K562 (cell line): Measurements from ENCODE around the gene PHKG2. TPM values are rescaled to one million over a fixed set of nuclear protein-coding genes. Genes with fewer than 3 reads are reported as not detected.

Source experiments
- ATAC-seq: fragments of 200-7000 bp; cut with Tn5 transposase; 3 replicates; pipeline ENCODE4 v1.9.1; 2020; ENCODE audit warnings: moderate library complexity
- BruUV-seq: library from RNA; stranded (reverse); fragments of 400-500 nt; replicated peaks from 2 replicates; lab custom pipeline; 2021; lab: Mats Ljungman, UMichigan
- CTCF ChIA-PET: fragments of 300-600 bp; formaldehyde crosslinking; extraction: SDS; loops from one replicate; lab custom pipeline; 2021; ENCODE audit warnings: low intra/inter-chr PET ratio; lab: Yijun Ruan, JAX
- POLR2A ChIA-PET: fragments of 300-600, 350-650 bp; sonication (Branson Sonifier 250); formaldehyde crosslinking; extraction: SDS; loops from one replicate; lab custom pipeline; 2021; ENCODE audit warnings: antibody characterized with exemption, inconsistent platforms; lab: Yijun Ruan, JAX
- DNase-seq, 4 experiments: peaks; one replicate each; pipeline versions ENCODE4 v3.0.0 to v3.0.0-alpha.2; 2011 to 2018; ENCODE audit warnings: low spot score in 3 of 4, mixed read lengths in 3 of 4; ENCODE audit errors: extremely low read depth in 1 of 4
- FAIRE-seq: peaks from 2 replicates; lab custom pipeline; 2011; peaks lifted over from hg19 to GRCh38; lab: Jason Lieb, UNC
- H2AFZ ChIP-seq: 2 replicates; pipeline ENCODE4 v1.6.0; 2011; ENCODE audit warnings: low read depth, low read length, control low read depth, inconsistent platforms
- H3K27ac ChIP-seq: fragments of 200-600 bp; 3 replicates; pipeline ENCODE4 v1.8.0; 2011; ENCODE audit warnings: low read depth, mild to moderate bottlenecking, control low read depth, inconsistent platforms, low read length, moderate library complexity, mixed read lengths; ENCODE audit errors: extremely low read depth
- H3K27me3 ChIP-seq, 2 experiments: fragments of 300-600 bp in 1 of 2; 2 replicates in 1 of 2; 3 replicates in 1 of 2; pipeline versions ENCODE4 v1.6.0 to v1.8.0; 2011; ENCODE audit warnings: inconsistent platforms in 2 of 2, low read length in 2 of 2, mild to moderate bottlenecking in 1 of 2, mixed read lengths in 1 of 2, moderate library complexity in 1 of 2; ENCODE audit not compliant: control insufficient read depth in 2 of 2, insufficient read depth in 2 of 2
- H3K36me3 ChIP-seq: fragments of 300-600 bp; 3 replicates; pipeline ENCODE4 v1.8.0; 2011; ENCODE audit warnings: mild to moderate bottlenecking, low read length, inconsistent platforms; ENCODE audit not compliant: control insufficient read depth, insufficient read depth
- H3K4me1 ChIP-seq, 2 experiments: fragments of 200-600 bp in 1 of 2; replicated peaks in 1 of 2; 2 replicates in 1 of 2; 3 replicates in 1 of 2; pipeline versions ENCODE4 v1.5.1 to v1.8.0; 2011; ENCODE audit warnings: inconsistent platforms in 2 of 2, low read length in 2 of 2, mild to moderate bottlenecking in 1 of 2, mixed read lengths in 1 of 2, moderate library complexity in 1 of 2; ENCODE audit not compliant: control insufficient read depth in 2 of 2, insufficient read depth in 2 of 2
- H3K4me2 ChIP-seq: 2 replicates; pipeline ENCODE4 v1.6.1; 2011; ENCODE audit warnings: low read length, control low read depth, inconsistent platforms, mixed read lengths; ENCODE audit not compliant: insufficient read depth
- H3K4me3 ChIP-seq: fragments of 200-600 bp; sonication (generic), shearing (Covaris generic); 2 replicates; pipeline ENCODE4 v1.5.1; 2016; ENCODE audit warnings: control low read depth, inconsistent platforms
- H3K79me2 ChIP-seq: fragments of 200-600 bp; 3 replicates; pipeline ENCODE4 v1.8.0; 2011; ENCODE audit warnings: low read length, inconsistent platforms; ENCODE audit not compliant: control insufficient read depth, insufficient read depth
- H3K9ac ChIP-seq, 2 experiments: 2 replicates each; pipeline versions ENCODE4 v1.6.0 to v1.6.1; 2011; ENCODE audit warnings: low read depth in 2 of 2, low read length in 2 of 2, control low read depth in 1 of 2, inconsistent platforms in 1 of 2, mild to moderate bottlenecking in 1 of 2, mixed read lengths in 1 of 2; ENCODE audit not compliant: insufficient read depth in 1 of 2
- H3K9me1 ChIP-seq: one replicate; pipeline ENCODE4 v1.6.0; 2011; ENCODE audit warnings: inconsistent platforms, mild to moderate bottlenecking, low read length, moderate library complexity; ENCODE audit not compliant: control insufficient read depth, insufficient read depth
- H3K9me3 ChIP-seq: replicated peaks from 2 replicates; pipeline ENCODE4 v1.5.1; 2011; ENCODE audit warnings: low read depth, low read length, inconsistent platforms; ENCODE audit not compliant: control insufficient read depth, insufficient read depth
- H4K20me1 ChIP-seq: replicated peaks from 2 replicates; pipeline ENCODE4 v1.6.1; 2011; ENCODE audit warnings: low read length, inconsistent platforms, mixed read lengths; ENCODE audit not compliant: control insufficient read depth, insufficient read depth
- CHD2 ChIP-seq: IDR thresholded peaks from 2 replicates; pipeline ENCODE4 v1.6.1; 2011; ENCODE audit warnings: low read depth, low read length
- CTBP1 ChIP-seq: fragments of 450-650 bp; IDR thresholded peaks from 2 replicates; pipeline ENCODE4 v1.6.1; 2016; ENCODE audit warnings: borderline replicate concordance
- HMGN3 ChIP-seq: IDR thresholded peaks from 2 replicates; pipeline ENCODE4 v1.6.1; 2011; ENCODE audit warnings: borderline replicate concordance, low read depth, mild to moderate bottlenecking, mixed read lengths, low read length; ENCODE audit not compliant: insufficient read length; ENCODE audit errors: extremely low read depth
- L3MBTL2 ChIP-seq: fragments of 450-650 bp; IDR thresholded peaks from 2 replicates; pipeline ENCODE4 v1.6.1; 2016; ENCODE audit warnings: mild to moderate bottlenecking, moderate library complexity
- NRF1 ChIP-seq, 2 experiments: fragments of 450-650 bp; IDR thresholded peaks in 1 of 2; conservative IDR thresholded peaks in 1 of 2; 2 replicates each; pipeline ENCODE4 v1.6.1; 2014; ENCODE audit warnings: mild to moderate bottlenecking in 2 of 2
- RBBP5 ChIP-seq: fragments of 200-600 bp; sonication (generic); IDR thresholded peaks from 2 replicates; pipeline ENCODE4 v1.6.1; 2012; ENCODE audit warnings: borderline replicate concordance, mild to moderate bottlenecking, low read length, control low read depth, inconsistent platforms; ENCODE audit not compliant: insufficient read depth, poor library complexity, severe bottlenecking
- RBFOX2 ChIP-seq: fragments of 200-400 bp; formaldehyde crosslinking; IDR thresholded peaks from 2 replicates; pipeline ENCODE4 v1.6.1; 2017; ENCODE audit warnings: low read depth, mild to moderate bottlenecking, low read length, moderate library complexity
- SMARCA4 ChIP-seq: fragments of 450-650 bp; IDR thresholded peaks from 2 replicates; pipeline ENCODE4 v1.6.1; 2016
- ZBED1 ChIP-seq: IDR thresholded peaks from 2 replicates; pipeline ENCODE4 v1.6.1; 2014
- ZBTB7A ChIP-seq: IDR thresholded peaks from 2 replicates; pipeline ENCODE4 v1.6.1; 2011; ENCODE audit warnings: low read depth, mild to moderate bottlenecking, low read length, moderate library complexity, borderline replicate concordance; ENCODE audit not compliant: control insufficient read depth
- WGBS: fragments of 100-300 bp; shearing (Covaris generic); methylation state at CpG from one replicate; pipeline ENCODE4 v1.1.6; 2016; ENCODE audit warnings: low coverage, mixed read lengths; ENCODE audit not compliant: insufficient coverage; ENCODE audit errors: missing lambda C conversion rate; 5-methylcytosine and 5-hydroxymethylcytosine counted together
- in situ Hi-C: fragments of 300-500 bp; cut with MboI; formaldehyde crosslinking; loops from 4 replicates; pipeline ENCODE4 v1.15.0; 2018; ENCODE audit warnings: inconsistent platforms, mixed read lengths
- intact Hi-C: fragments of 100-400 bp; cut with micrococcal nuclease; formaldehyde crosslinking; loops from 2 replicates; pipeline ENCODE4 v1.14.2; 2022
- polyA plus RNA-seq, 8 experiments: library from polyadenylated mRNA; depleted of rRNA in 4 of 8; stranded (reverse) in 5 of 8; unstranded in 3 of 8; fragments of >200 nt; fragmentation: Nextera tagmentation in 2 of 8; fragmentation: Illumina TruSeq in 1 of 8; extraction: Ambion mirVana in 2 of 8; extraction: Trizol in 1 of 8; gene quantifications; 2 replicates each; pipeline versions ENCODE4 v1.2.1 to v1.2.3, GENCODE V29; 2011 to 2014; ENCODE audit warnings: inconsistent platforms in 1 of 8, missing spikeins in 1 of 8
- total RNA-seq, 7 experiments: library from RNA; depleted of rRNA in 6 of 7; stranded (reverse); fragments of >200 nt in 6 of 7; fragmentation: Illumina TruSeq in 2 of 7; extraction: Trizol in 2 of 7; gene quantifications; 2 replicates each; pipeline versions ENCODE4 v1.2.1 to v1.2.3, GENCODE V29; 2011 to 2021; ENCODE audit warnings: low replicate concordance in 1 of 7
- TF ChIP-seq, protein P1 (sequence below), 2 experiments: IDR thresholded peaks; 2 replicates each; pipeline ENCODE4 v1.6.1; 2012; ENCODE audit warnings: improper control_type of control experiment in 2 of 2, low read depth in 2 of 2, low read length in 2 of 2, borderline replicate concordance in 1 of 2
- TF ChIP-seq, protein P2 (sequence below): fragments of 250-450 bp; sonication (Bioruptor Pico); IDR thresholded peaks from 2 replicates; pipeline ENCODE4 v1.9.0; 2021; ENCODE audit warnings: mild to moderate bottlenecking, inconsistent platforms
- TF ChIP-seq, protein P3 (sequence below), 2 experiments: IDR thresholded peaks; 2 replicates each; pipeline ENCODE4 v1.6.1; 2011; ENCODE audit warnings: borderline replicate concordance in 1 of 2, control low read depth in 1 of 2, low read depth in 1 of 2, low read length in 1 of 2, mild to moderate bottlenecking in 1 of 2, mixed read lengths in 1 of 2, moderate library complexity in 1 of 2; ENCODE audit not compliant: insufficient read depth in 1 of 2, insufficient read length in 1 of 2, poor library complexity in 1 of 2, severe bottlenecking in 1 of 2; ENCODE audit errors: extremely low read depth in 1 of 2

The PHKG2 gene
- total and polyA plus RNA-seq, 9 of the 15 experiments (the other 6 are each of a cell fraction or from before 2014, with no cell fraction given) = 5.8 to 54.2 (median 30.7) TPM

DNA sequence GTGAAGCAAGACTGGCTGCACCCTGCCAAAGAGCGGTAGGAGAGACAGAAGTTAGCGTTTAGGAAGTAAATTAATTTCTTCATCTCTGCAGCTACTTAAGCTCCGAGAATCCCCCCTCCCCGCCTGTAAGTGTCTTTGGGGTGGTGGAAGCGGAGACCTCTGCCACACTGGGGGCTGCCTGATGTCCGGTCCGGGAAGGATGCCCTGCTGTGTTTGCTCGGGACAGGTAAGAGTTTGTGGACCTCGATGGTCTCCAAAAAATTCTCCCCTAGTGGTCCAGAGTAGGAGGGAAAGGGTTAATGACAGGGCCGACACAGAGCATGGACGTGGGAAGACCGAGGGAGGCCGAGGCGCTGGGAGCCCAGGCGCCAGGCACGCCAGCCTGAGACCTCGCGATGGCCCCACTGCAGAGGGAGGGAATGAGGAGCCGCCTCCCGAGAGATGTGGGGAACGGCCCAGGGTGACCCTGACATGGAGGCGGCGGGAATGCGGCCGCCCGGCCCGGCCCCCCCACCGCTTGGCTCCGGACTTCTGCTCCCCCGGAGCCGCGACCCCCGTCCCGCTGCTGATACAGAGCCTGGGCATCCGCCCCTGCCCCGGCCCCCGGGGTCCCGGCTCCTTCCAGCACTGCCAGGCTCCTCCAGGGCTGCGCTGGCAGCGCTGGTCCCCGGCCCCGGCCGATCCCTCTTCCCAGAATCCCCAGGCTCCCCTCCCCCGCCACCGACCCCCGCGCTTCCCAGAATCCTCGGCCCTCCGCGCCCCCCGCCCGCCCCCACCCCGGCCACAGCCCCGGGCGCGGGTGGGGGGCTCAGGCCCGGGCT, 38.1 kb downstream of the PHKG2 start:
- FAIRE-seq (peak; percentile 76), ATAC-seq (peak; percentile 86), DNase-seq (peak; percentile 61 to 87 (median 76))
- Histone ChIP-seq H4K20me1 (no peaks in the 10 kb centered on the region), H3K79me2 (peaks cover 27% of the 10 kb centered on the region), H3K27me3 (no peaks in the 10 kb centered on the region), H3K4me3 (peak overlapping the region; percentile 73), H3K4me1 (peaks cover 14 to 35% of the 10 kb centered on the region in 2 experiments; a peak in 4 of 5 replicates), H2AFZ (peak overlapping the region; percentile 75), H3K9me1 (no peaks in the 10 kb centered on the region), H3K4me2 (peak overlapping the region; percentile 76), H3K36me3 (peaks cover 40% of the 10 kb centered on the region; the same call in 1 of the 3 replicates), H3K9ac (peak overlapping the region; percentile 88 to 98), H3K9me3 (no peaks in the 10 kb centered on the region), H3K27ac (peak overlapping the region; percentile 87; the same call in 1 of the 3 replicates)
- CTCF ChIA-PET = interaction anchor here (0.5 kb wide), 1 partner anchor 1041 kb away, joined by 3 read pairs; no protein-coding TSS in a partner anchor
- BruUV-seq = no TSS peak
- in situ Hi-C loops = no loop called here
- POLR2A ChIA-PET = interaction anchor here (0.7 to 2.7 kb wide), 8 partner anchors 8 to 164 kb away, joined by 3 to 12 read pairs (median 6); no protein-coding TSS in a partner anchor
- intact Hi-C loops = no loop called here
- 14% methylated on average over 21 of the region's 57 CpGs for WGBS
- TF ChIP-seq ZBTB7A (peak; percentile 54; the same call in 1 of the 2 replicates), HMGN3 (peak; percentile 33), RBFOX2 (peak; percentile 57), RBBP5 (peak; percentile 57), CTBP1 (0 out of 2 replicates have a peak, but pooled peaks have one; percentile 10), ZBED1 (no peak), NRF1 (conservative IDR thresholded peaks at IDR 0.05 in 1 of 2, IDR thresholded peaks at IDR 0.05 in 1 of 2) (peak; percentile 17 to 20; a peak in 1 of 4 replicates), SMARCA4 (no peak), L3MBTL2 (peak; percentile 24; the same call in 1 of the 2 replicates), CHD2 (peak; percentile 84)
- TF ChIP-seq, protein P1, sequence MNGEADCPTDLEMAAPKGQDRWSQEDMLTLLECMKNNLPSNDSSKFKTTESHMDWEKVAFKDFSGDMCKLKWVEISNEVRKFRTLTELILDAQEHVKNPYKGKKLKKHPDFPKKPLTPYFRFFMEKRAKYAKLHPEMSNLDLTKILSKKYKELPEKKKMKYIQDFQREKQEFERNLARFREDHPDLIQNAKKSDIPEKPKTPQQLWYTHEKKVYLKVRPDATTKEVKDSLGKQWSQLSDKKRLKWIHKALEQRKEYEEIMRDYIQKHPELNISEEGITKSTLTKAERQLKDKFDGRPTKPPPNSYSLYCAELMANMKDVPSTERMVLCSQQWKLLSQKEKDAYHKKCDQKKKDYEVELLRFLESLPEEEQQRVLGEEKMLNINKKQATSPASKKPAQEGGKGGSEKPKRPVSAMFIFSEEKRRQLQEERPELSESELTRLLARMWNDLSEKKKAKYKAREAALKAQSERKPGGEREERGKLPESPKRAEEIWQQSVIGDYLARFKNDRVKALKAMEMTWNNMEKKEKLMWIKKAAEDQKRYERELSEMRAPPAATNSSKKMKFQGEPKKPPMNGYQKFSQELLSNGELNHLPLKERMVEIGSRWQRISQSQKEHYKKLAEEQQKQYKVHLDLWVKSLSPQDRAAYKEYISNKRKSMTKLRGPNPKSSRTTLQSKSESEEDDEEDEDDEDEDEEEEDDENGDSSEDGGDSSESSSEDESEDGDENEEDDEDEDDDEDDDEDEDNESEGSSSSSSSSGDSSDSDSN (IDR thresholded peaks at IDR 0.05; ENCODE audit: borderline replicate concordance in 1 of 2, low read depth in 2 of 2, low read length in 2 of 2) = 0 out of 4 replicates have a peak, but pooled peaks of 1 of the 2 experiments have one; percentile 21
- TF ChIP-seq, protein P2, sequence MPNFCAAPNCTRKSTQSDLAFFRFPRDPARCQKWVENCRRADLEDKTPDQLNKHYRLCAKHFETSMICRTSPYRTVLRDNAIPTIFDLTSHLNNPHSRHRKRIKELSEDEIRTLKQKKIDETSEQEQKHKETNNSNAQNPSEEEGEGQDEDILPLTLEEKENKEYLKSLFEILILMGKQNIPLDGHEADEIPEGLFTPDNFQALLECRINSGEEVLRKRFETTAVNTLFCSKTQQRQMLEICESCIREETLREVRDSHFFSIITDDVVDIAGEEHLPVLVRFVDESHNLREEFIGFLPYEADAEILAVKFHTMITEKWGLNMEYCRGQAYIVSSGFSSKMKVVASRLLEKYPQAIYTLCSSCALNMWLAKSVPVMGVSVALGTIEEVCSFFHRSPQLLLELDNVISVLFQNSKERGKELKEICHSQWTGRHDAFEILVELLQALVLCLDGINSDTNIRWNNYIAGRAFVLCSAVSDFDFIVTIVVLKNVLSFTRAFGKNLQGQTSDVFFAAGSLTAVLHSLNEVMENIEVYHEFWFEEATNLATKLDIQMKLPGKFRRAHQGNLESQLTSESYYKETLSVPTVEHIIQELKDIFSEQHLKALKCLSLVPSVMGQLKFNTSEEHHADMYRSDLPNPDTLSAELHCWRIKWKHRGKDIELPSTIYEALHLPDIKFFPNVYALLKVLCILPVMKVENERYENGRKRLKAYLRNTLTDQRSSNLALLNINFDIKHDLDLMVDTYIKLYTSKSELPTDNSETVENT (CRISPR knock-in tag) = peak; percentile 52; the same call in 1 of the 2 replicates
- TF ChIP-seq, protein P3, sequence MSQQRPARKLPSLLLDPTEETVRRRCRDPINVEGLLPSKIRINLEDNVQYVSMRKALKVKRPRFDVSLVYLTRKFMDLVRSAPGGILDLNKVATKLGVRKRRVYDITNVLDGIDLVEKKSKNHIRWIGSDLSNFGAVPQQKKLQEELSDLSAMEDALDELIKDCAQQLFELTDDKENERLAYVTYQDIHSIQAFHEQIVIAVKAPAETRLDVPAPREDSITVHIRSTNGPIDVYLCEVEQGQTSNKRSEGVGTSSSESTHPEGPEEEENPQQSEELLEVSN (IDR thresholded peaks at IDR 0.05; ENCODE audit: borderline replicate concordance in 1 of 2, extremely low read depth in 1 of 2, insufficient read depth in 1 of 2, insufficient read length in 1 of 2, low read depth in 1 of 2, low read length in 1 of 2, poor library complexity in 1 of 2, severe bottlenecking in 1 of 2) = peak; percentile 47 to 71
